Astrocyte (in vitro differentiated cells and primary cell): ENCODE results near the gene FSTL4.

Source experiments
- EZH2 ChIP-seq: IDR thresholded peaks from 2 replicates; pipeline ENCODE4 v1.6.1; 2012; ENCODE audit warnings: mild to moderate bottlenecking, low read length, inconsistent platforms; ENCODE audit not compliant: insufficient read depth
- TF ChIP-seq, protein P1 (sequence below): IDR thresholded peaks from 2 replicates; pipeline ENCODE4 v1.5.1; 2011; ENCODE audit warnings: low read depth, mild to moderate bottlenecking, inconsistent platforms, low read length, moderate library complexity; ENCODE audit not compliant: insufficient read depth

DNA sequence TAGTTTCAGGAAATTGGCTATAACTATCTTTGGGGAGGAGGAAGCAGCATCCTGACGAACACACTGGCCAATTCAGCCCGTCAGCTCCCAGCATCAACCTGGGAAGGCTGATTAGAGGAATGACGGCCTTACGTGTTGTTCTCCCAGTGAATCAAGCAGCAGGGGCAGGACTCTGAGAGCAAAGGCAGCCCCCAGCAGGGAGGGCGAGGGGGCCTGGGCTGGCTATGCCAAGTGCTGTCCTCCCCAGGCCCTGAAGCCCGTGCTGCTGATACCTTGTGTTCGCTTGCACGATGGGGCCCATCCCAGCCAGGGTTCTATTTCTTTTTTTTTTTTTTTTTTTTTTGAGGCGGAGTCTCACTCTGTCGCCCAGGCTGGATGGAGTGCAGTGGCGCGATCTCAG lies 254.1 kb downstream of the FSTL4 start:
- TF ChIP-seq, protein P1, sequence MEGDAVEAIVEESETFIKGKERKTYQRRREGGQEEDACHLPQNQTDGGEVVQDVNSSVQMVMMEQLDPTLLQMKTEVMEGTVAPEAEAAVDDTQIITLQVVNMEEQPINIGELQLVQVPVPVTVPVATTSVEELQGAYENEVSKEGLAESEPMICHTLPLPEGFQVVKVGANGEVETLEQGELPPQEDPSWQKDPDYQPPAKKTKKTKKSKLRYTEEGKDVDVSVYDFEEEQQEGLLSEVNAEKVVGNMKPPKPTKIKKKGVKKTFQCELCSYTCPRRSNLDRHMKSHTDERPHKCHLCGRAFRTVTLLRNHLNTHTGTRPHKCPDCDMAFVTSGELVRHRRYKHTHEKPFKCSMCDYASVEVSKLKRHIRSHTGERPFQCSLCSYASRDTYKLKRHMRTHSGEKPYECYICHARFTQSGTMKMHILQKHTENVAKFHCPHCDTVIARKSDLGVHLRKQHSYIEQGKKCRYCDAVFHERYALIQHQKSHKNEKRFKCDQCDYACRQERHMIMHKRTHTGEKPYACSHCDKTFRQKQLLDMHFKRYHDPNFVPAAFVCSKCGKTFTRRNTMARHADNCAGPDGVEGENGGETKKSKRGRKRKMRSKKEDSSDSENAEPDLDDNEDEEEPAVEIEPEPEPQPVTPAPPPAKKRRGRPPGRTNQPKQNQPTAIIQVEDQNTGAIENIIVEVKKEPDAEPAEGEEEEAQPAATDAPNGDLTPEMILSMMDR: no peak
- TF ChIP-seq EZH2: no peak
